Measurements from ENCODE around the gene TCF7L1.

The TCF7L1 gene

DNA sequence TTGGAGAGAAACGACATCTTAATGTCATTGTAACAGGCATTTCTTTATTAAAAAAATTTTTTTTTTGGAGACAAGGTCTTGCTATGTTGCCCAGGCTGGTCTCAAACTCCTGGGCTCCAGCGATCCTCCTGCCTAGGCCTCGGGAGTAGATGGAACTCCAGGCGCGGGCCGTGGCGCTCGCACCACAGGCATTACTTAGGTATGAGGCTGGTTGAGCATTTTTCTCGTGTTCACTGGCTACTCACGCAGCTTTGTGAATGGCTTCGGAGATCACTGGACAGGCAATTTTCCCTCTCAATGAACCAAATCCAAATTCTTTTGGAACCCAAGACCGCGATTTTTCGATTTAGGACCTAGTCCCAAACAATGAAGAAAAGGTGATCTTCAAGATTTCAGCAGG is 795 bp upstream of the TCF7L1 start:
- DNase-seq (ENCODE audit: low spot score): no peak
- TF ChIP-seq, protein P1, sequence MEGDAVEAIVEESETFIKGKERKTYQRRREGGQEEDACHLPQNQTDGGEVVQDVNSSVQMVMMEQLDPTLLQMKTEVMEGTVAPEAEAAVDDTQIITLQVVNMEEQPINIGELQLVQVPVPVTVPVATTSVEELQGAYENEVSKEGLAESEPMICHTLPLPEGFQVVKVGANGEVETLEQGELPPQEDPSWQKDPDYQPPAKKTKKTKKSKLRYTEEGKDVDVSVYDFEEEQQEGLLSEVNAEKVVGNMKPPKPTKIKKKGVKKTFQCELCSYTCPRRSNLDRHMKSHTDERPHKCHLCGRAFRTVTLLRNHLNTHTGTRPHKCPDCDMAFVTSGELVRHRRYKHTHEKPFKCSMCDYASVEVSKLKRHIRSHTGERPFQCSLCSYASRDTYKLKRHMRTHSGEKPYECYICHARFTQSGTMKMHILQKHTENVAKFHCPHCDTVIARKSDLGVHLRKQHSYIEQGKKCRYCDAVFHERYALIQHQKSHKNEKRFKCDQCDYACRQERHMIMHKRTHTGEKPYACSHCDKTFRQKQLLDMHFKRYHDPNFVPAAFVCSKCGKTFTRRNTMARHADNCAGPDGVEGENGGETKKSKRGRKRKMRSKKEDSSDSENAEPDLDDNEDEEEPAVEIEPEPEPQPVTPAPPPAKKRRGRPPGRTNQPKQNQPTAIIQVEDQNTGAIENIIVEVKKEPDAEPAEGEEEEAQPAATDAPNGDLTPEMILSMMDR (IDR thresholded peaks at IDR 0.05; ENCODE audit: extremely low read depth, missing control alignments): no peak

DNA sequence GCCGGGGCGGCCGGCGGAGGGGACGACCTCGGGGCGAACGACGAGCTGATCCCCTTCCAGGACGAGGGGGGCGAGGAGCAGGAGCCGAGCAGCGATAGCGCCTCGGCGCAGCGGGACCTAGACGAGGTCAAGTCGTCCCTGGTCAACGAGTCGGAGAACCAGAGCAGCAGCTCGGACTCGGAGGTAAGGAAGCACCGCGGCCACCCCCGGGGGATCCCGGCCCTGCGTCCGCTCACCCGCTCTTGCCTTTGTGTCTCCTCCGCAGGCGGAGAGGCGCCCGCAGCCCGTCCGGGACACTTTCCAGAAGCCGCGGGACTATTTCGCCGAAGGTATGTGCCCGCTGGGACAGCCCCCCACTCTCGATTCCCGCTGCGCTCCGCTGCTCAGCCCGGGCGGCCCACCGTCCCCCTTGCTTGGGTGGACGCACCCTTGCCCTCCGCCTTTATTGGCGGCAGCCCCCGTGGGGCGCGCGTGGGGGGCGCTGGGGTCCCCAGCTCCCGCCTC is 611 bp downstream of the TCF7L1 start:
- DNase-seq (ENCODE audit: low spot score): peak; percentile 78

DNA sequence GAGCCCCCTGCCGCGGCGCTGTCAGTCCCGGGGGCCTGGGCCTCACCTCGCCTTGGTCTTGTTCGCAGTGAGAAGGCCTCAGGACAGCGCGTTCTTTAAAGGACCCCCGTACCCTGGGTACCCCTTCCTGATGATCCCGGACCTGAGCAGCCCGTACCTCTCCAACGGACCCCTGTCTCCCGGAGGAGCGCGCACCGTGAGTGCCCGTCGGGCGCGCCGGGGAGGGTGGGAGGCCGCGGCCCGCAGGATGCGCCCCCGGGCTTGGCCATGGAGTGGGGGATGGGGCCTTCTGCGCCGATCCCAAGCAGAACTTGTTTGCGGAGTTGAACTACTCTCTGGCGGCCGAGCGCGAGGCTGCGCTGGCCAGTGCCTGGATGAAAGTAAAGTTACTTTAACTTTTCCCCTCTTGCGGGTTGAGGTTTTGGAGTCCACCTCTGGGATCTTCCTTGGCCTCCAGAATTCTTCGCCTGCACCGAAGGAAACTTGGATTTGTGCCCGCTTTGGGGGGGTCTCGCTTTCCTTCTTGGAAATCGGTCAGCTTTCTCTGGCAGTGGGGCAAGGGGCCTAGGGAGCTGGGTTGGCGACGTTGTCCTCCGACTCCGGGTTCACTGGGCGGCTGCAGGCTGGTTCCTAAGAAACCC is 1.2 kb downstream of the TCF7L1 start:
- peak; percentile 39 for DNase-seq (ENCODE audit: low spot score)
- TF ChIP-seq, protein P1 (IDR thresholded peaks at IDR 0.05; ENCODE audit: extremely low read depth, missing control alignments): no peak

More for the DNA sequence above, 611 bp downstream of the TCF7L1 start:
- TF ChIP-seq, protein P1 (IDR thresholded peaks at IDR 0.05; ENCODE audit: extremely low read depth, missing control alignments): no peak

DNA sequence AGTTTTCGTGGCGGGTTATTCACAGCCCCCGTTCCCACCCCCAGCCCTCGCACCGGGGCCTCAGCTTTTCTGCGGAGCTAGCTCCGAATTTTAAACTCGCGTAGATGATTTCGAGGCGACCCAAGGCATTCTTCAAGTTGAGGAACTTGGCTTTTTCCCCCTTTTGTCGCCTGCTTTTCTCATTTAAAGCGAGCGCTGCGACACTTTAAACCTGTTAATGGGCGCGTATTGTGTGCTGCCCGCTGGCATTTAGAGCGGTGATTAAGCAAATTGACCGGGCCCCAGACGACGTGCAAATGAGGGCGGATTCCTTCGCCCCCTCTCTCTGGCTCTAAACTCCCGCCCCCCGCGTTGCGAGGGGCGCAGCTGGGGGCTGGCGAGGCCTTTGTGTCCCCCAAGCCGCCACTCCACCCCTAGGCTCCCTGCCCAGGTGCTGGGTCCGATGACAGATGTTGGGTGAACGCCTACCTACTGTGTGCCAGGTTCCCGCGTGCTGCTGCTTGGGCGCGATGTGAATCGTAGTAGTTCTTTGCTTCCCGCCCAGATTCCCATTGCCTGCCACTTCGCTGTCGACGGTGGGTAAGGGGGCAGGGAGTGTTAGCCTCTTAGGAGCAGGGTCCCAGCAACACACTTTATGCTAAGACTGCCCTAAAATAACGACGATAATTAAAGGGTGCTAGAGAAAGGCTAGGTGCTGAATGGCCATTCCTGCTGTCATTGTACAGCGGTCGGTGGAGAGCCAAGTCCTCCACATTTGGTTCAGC is 1.9 kb downstream of the TCF7L1 start:
- DNase-seq (ENCODE audit: low spot score): no peak
- TF ChIP-seq, protein P1 (IDR thresholded peaks at IDR 0.05; ENCODE audit: extremely low read depth, missing control alignments): no peak

DNA sequence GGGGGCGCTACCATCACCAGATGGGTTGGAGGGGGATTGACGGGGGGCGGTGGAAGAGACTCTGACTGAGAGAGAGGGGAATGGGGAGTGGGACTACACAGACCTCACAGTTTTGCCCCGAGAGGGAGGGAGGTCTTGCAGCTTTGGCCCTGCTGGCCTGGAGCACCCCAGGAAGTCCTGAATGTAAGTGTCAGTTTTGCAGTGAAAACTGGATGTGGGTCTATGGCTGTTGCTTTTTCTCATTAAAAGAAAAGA is 2.4 kb downstream of the TCF7L1 start:
- no peak for DNase-seq (ENCODE audit: low spot score)

DNA sequence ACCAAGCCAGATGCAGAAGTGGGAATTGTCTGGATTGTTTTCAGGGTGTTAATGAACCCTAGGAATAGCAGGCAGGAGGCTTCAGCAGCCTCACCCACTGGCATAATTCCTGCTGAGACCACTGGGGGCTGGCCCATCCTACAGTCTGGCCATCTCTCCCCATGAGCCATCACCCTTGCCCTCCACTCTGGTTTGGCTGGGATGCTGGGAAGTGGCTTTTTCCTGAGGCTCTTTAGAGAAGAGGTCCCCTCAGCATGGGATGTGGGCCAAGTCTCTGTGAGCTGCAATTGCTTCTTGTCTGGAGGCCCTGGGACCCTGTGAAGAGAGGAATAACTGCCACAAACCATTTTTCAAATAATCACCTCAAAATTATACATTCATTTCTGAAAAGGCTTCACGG is 4.0 kb downstream of the TCF7L1 start:
- DNase-seq (ENCODE audit: low spot score): no peak
- TF ChIP-seq, protein P1 (IDR thresholded peaks at IDR 0.05; ENCODE audit: extremely low read depth, missing control alignments): no peak

More for the DNA sequence above, 2.4 kb downstream of the TCF7L1 start:
- TF ChIP-seq, protein P1 (IDR thresholded peaks at IDR 0.05; ENCODE audit: extremely low read depth, missing control alignments): no peak

DNA sequence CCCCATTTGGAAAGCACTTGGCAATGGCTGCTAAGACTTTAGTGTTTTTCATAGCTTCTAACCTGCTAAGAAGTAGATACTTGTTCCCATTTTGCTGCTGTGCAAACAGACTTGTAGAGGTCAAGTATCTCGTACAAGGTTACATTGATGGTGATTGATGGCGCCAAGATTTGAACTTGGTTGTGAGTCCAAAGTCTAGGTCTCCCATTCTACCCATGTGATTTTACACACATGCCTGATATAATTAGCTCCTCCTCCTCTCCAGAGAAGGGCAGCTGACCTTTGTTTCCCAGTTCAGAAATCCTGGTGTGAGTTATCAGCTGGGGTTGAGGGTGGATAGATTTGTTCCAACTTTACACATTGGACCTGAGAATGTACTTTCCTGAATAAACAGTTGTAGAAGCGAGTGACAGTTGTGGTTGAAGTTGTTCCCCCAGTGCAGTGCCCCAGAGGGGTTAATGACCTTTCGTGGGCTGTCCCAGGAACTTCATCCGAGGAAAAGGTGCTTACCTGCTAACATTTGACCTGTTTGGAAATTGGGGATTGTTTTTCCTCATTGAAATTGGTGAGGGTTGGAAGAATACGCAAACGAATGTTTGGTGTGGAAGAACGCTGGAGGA is 10.4 kb downstream of the TCF7L1 start:
- DNase-seq (ENCODE audit: low spot score): no peak
- TF ChIP-seq, protein P1 (IDR thresholded peaks at IDR 0.05; ENCODE audit: extremely low read depth, missing control alignments): no peak
